ENCODE data around the gene PSD4. TPM values are rescaled to one million over a fixed set of nuclear protein-coding genes. Genes with fewer than 3 reads are reported as not detected.
"Not testable (repeated sequence)": the region's sequence is repeated elsewhere in the genome, so short reads cannot be mapped to it uniquely, and the experiment has no call there.

PSD4 gene
- total RNA-seq, 1 experiment from 2014 or later = 1.5 TPM

- Histone ChIP-seq H3K27me3 (ENCODE audit: control insufficient read depth, insufficient read depth, low read length) (no peaks in the 10 kb centered on the region), H3K4me3 (ENCODE audit: insufficient read depth, low read depth, low read length) (no peak overlapping the region), H3K36me3 (replicated peaks; ENCODE audit: control insufficient read depth, insufficient read depth, low read length) (no peaks in the 10 kb centered on the region)
- no peak for DNase-seq
These were observed 59.0 kb downstream of the PSD4 start for GRCh38 chr2:113232740-113233139.

DNA sequence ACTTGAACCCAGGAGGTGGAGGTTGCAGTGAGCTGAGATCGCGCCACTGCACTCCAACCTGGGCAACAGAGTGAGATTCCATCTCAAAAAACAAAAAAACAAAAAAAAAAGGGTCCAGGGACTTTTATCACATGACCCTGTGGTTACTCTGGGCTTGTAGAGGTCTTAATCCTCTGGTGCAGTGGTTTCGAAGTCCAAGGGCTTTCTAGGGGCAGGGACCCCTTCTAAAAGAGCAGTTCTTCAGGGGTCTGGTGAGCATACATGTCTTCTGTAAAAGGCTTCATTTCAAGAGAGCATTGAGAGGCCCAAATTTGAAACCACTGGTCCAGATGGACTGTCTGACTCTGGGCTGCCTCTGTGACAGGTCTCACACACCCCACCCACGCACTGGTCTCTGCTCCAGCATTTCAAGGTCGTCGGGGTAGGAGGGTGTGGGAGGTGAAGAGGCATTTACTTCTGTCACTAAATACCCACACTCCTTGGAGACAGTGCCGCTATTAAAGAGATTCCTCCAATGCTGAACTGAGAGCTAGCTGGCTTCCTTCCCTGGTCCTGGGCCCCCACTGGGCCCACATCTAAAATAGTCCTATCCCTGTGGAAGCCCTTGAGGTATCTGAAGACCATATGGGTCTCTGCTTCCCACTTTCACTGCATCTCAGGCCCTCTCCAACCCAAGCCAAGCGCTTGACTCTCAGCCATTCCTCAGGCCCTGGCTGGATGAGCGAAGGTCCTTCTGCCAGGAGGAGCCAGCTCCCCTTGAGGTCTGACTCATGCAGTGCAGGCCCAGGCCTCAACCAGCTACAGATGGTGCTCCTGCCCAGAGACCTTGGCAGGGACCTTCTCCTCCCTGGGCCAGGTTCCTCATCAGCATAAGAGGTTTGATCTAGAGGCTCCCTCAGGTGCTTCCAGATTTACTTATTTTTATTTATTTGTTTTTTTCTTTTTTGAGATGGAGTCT is 60.1 kb downstream of the PSD4 start:
- Histone ChIP-seq H3K27me3 (ENCODE audit: control insufficient read depth, insufficient read depth, low read length) (no peaks in the 10 kb centered on the region), H3K4me3 (ENCODE audit: insufficient read depth, low read depth, low read length) (no peak overlapping the region), H3K36me3 (replicated peaks; ENCODE audit: control insufficient read depth, insufficient read depth, low read length) (no peaks in the 10 kb centered on the region)
- no peak for DNase-seq

- Histone ChIP-seq H3K36me3 (replicated peaks; ENCODE audit: control insufficient read depth, insufficient read depth, low read length) (no peaks in the 10 kb centered on the region), H3K4me3 (ENCODE audit: insufficient read depth, low read depth, low read length) (no peak overlapping the region), H3K27me3 (ENCODE audit: control insufficient read depth, insufficient read depth, low read length) (no peaks in the 10 kb centered on the region)
- DNase-seq = no peak
These were observed 61.1 kb downstream of the PSD4 start for GRCh38 chr2:113234721-113235346.

DNA sequence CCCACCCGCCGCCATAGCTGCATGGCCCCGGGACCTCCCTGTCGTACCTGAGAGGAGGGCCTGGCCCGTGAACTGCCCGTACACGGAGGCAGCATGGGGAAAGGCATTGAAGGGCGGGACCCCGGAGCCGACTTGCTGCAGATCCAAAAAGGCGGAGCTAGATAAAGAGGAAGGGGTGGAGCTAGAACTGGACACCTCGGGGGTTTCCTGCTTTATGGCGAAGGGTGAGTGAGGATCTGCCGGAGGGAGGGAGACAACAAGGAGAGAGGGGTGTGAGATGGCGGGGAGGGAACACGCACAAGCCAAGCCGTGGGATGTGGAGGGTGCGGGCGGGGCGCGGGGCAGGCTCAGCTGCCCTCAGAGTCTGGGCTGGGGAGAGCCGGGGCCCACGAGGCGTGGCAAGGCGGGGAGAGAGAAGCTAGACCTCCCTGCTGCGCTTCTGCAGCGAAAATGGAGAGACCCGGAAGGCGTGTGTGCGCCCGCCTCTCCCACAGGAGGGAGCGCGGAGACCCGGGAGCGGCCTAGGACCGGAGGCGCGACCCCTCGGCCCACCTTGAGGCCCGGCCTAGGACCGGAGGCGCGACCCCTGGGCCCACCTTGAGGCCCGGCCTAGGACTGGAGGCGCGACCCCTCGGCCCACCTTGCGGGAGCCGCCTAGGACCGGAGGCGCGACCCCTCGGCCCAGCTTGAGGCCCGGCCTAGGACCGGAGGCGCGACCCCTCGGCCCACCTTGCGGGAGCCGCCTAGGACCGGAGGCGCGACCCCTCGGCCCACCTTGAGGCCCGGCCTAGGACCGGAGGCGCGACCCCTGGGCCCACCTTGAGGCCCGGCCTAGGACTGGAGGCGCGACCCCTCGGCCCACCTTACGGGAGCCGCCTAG is 61.8 kb downstream of the PSD4 start:
- not testable (repeated sequence) for H3K27me3 ChIP-seq (ENCODE audit: control insufficient read depth, insufficient read depth, low read length); H3K36me3 ChIP-seq (replicated peaks; ENCODE audit: control insufficient read depth, insufficient read depth, low read length); DNase-seq; H3K4me3 ChIP-seq (ENCODE audit: insufficient read depth, low read depth, low read length)

GRCh38 chr2:113236367-113237159 is 62.8 kb downstream of the PSD4 start:
- DNase-seq = no peak
- H3K4me3 ChIP-seq (ENCODE audit: insufficient read depth, low read depth, low read length) = no peak overlapping the region
- no peaks in the 10 kb centered on the region for H3K27me3 ChIP-seq (ENCODE audit: control insufficient read depth, insufficient read depth, low read length)
- H3K36me3 ChIP-seq (replicated peaks; ENCODE audit: control insufficient read depth, insufficient read depth, low read length) = no peaks in the 10 kb centered on the region

DNA sequence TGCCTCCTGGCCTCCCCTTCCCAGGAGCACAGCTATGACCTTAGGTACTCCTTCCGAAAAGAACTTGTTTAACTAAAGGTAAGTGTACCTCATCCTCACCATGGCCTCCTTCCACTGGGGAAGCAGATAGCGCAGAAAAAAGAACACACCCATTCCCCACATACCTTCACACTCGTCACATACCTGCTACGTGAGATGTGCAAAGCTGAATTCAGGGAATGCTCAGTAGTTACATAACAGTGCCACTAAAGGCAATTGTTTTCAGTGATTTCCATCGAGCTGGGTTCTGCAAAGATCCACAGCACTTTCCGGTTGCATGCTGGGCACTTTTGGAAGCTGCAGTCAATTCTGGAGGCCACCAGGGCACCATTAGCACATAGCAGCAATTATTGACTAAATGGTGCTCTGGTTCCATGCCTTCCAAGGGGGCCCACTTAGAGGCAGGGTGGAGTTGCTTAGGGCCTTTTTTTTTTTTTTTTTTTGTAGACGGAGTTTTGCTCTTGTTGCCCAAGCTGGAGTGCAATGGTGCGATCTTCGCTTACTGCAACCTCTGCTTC is 63.9 kb downstream of the PSD4 start:
- H3K36me3 ChIP-seq (replicated peaks; ENCODE audit: control insufficient read depth, insufficient read depth, low read length) = no peaks in the 10 kb centered on the region
- no peak overlapping the region for H3K4me3 ChIP-seq (ENCODE audit: insufficient read depth, low read depth, low read length)
- no peak for DNase-seq
- no peaks in the 10 kb centered on the region for H3K27me3 ChIP-seq (ENCODE audit: control insufficient read depth, insufficient read depth, low read length)

DNA sequence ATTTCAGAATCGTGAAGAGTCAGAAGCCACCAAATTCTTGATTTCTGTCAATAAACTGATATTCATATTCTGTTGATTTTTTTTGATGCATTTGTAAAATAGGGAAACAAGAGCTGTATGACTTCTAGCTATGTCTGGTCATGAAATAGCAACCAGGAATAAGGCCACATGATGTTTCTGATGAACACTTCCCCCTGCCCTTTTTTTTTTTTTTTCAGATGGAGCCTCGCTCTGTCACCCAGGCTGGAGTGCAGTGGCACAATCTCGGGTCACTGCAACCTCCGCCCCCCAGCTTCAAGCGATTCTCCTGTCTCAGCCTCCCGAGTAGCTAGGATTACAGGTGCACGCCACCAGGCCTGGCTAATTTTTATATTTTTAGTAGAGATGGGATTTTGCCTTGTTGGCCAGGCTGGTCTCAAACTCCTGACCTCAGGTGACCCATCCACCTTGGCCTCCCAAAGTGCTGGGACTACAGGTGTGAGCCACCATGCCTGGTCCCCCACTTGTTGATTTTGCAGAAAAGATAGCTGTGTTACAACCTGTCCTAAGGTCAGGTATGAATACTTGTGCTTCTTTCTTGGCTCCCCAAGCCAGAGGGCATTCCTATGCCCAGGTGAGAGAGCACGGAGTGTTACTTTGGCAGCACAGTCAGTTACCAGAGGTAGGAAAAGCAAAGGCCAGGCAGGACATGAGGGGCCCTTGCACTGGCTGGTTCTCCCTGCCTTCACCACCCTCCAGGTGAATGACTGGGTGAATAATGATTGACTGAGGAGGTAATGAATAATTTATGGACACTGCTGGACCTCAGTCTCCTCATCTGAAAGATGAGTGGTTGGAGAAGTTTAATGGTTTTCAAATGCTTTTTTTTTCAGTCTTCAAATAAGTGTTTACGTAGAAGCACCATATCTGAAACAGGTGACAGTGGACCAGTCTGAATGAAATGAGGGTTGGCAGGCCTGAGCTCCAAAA is 65.4 kb downstream of the PSD4 start:
- Histone ChIP-seq H3K36me3 (replicated peaks; ENCODE audit: control insufficient read depth, insufficient read depth, low read length) (no peaks in the 10 kb centered on the region), H3K4me3 (ENCODE audit: insufficient read depth, low read depth, low read length) (no peak overlapping the region), H3K27me3 (ENCODE audit: control insufficient read depth, insufficient read depth, low read length) (no peaks in the 10 kb centered on the region)
- DNase-seq = no peak

DNA sequence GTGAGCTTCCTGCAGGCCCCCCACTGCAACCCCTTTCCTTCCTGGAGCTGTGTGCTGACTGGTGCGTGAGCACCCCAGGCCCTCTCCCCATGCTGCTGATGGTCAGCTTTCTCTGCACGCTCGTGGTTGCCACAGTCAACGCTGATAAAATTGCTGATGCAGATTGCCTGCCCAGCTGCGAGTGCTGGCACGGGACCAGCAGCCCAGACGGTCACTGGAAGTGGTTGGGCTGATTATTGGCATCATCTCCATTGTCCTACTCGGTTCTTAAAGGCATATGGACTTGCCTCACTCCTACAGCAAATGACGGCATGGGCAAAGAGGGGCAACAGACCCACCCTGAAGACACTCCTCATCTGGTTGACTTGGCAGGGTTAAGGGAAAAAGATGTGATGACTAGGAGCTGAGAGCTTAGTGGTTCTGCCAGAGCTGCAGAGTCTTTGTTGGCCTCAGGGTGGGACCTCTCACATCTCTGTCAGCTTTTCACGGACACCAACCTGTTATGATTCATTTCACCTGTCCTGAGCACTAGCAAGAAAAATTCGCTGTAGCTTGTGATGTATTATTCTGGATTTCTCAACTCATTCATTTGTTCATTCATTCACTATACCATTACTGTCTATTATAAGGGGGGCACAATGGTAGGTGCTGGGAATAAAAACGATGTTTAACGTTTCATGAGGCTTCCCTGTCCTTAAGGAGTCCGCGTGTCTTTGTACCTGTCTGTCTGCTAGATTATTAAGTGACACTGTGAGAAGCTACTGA is 66.6 kb downstream of the PSD4 start:
- DNase-seq = no peak
- H3K4me3 ChIP-seq (ENCODE audit: insufficient read depth, low read depth, low read length) = no peak overlapping the region
- H3K36me3 ChIP-seq (replicated peaks; ENCODE audit: control insufficient read depth, insufficient read depth, low read length) = no peaks in the 10 kb centered on the region
- H3K27me3 ChIP-seq (ENCODE audit: control insufficient read depth, insufficient read depth, low read length) = no peaks in the 10 kb centered on the region

DNA sequence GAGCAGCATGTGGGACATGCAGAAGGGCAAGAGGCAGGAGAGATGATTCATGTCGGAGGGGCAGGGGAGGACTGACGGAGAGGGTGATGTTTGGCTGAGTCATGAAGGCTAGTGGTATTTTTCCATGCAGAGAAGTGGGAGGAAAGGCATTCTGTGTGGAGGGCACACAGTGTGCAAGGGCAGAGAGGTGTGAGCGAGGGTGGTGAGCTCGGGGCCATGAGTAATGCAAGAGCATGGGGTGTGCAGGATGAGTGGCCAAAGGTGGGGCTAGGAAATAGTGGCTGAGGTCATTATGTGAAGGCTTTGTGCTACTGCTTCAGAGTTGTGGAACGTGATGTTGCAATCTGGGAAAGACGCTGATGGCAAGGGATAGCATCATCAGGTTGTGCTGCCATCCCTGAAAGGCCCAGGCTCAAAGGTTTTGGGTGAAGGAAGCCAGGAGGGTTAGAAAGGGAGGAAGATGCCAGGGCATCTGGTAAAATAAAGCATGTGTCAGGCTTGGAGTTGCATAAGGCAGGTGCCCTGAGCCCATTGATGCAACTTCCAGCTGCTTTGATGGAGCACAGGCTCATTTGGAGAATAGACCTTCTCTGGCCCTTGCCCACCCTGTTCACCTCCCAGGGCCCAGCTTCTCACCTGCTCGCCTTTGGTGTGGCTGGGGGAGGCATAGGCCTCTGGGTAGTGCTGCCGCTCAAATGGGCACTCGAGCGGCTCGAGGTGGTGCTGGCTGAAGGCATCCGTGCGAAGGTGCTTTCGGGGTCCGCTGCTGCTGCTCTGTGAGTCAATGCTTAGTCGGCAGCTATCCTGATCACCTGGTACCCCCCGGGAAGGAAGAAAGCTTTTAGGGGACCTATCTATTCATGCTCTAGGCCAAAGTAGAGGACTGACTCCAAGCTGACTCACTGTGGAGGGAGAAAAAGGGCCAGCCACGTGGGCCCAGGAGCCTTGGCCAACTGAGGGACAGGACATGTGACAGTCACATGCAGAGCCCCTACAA is 67.4 kb downstream of the PSD4 start:
- DNase-seq = no peak
- no peaks in the 10 kb centered on the region for H3K27me3 ChIP-seq (ENCODE audit: control insufficient read depth, insufficient read depth, low read length)
- H3K36me3 ChIP-seq (replicated peaks; ENCODE audit: control insufficient read depth, insufficient read depth, low read length) = no peaks in the 10 kb centered on the region
- no peak overlapping the region for H3K4me3 ChIP-seq (ENCODE audit: insufficient read depth, low read depth, low read length)

GRCh38 chr2:113242327-113242726 is 68.6 kb downstream of the PSD4 start:
- H3K4me3 ChIP-seq (ENCODE audit: insufficient read depth, low read depth, low read length) = no peak overlapping the region
- no peaks in the 10 kb centered on the region for H3K36me3 ChIP-seq (replicated peaks; ENCODE audit: control insufficient read depth, insufficient read depth, low read length)
- H3K27me3 ChIP-seq (ENCODE audit: control insufficient read depth, insufficient read depth, low read length) = no peaks in the 10 kb centered on the region
- no peak for DNase-seq

- Histone ChIP-seq H3K36me3 (replicated peaks; ENCODE audit: control insufficient read depth, insufficient read depth, low read length) (no peaks in the 10 kb centered on the region), H3K4me3 (ENCODE audit: insufficient read depth, low read depth, low read length) (no peak overlapping the region)
These were observed 71.5 kb downstream of the PSD4 start for GRCh38 chr2:113245276-113245711.

More at GRCh38 chr2:113245276-113245711, 71.5 kb downstream of the PSD4 start:
- no peak for DNase-seq
- no peaks in the 10 kb centered on the region for H3K27me3 ChIP-seq (ENCODE audit: control insufficient read depth, insufficient read depth, low read length)
